Iris pigment epithelial cell (primary cell): ENCODE measurements around the gene CDC42EP2.
A peak's percentile ranks its signal among the peaks of the same experiment; 100 is the strongest.

Source experiments
- DNase-seq: peaks from one replicate; pipeline ENCODE4 v3.0.0-alpha.2; 2011; ENCODE audit warnings: low read depth

The CDC42EP2 gene, protein sequence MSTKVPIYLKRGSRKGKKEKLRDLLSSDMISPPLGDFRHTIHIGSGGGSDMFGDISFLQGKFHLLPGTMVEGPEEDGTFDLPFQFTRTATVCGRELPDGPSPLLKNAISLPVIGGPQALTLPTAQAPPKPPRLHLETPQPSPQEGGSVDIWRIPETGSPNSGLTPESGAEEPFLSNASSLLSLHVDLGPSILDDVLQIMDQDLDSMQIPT

GRCh38 chr11:65314501-65315203, at the start of gene CDC42EP2:
TSS of gene CDC42EP2 (plus strand) at chr11:65314866. CDS start at chr11:65320899, 6,033 bp downstream.
- DNase-seq: peak; percentile 89

GRCh38 chr11:65266210-65266609, 48.5 kb upstream of the CDC42EP2 start:
- DNase-seq: no peak

DNA sequence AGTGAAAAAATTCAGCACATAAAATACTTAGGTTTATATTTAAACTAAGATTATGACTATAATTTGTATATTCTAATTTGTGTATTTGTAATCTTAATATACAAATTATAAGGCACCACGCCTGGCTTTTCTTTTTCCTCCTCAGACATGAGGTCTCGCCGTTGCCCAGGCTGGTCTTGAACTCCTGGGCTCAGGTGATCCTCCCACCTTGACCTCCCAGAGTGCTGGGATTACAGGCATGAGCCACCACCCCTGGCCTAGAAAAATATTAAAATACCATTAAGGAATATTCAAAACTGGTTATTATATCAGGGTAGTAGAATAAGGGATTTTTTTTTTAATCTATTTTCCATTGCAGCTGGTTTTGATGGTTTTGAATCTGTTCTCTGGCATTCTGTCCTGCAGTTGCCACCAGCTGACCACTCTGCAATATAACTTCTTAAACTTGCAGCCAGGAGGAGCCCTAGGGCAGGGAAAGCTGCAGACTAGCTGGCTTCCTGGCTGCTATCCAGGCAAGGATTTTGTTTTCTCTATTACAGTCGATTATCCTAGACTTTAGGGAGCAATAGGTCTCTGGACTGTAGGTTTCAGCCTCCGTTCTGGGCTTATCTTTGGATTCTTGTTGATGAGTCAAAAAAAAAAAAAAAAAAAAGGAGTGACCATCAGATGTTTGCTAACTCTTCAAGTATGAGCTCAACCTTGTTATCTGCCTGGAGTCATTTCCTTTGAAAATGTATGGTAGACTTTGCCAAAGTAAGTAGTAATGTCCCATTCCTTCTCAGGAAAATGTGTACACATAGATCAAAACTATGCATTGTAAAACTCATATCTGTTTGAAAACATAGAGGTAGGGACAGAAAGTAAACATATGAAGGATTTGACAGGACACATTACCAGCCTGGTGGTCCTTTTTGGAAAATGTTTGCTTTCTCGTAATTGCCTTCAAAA, 39.7 kb upstream of the CDC42EP2 start:
- DNase-seq: peak; percentile 98

- no peak for DNase-seq
Observed at GRCh38 chr11:65275906-65276305, 38.8 kb upstream of the CDC42EP2 start.

- DNase-seq: no peak
Observed at GRCh38 chr11:65277631-65278277, 36.9 kb upstream of the CDC42EP2 start.

DNA sequence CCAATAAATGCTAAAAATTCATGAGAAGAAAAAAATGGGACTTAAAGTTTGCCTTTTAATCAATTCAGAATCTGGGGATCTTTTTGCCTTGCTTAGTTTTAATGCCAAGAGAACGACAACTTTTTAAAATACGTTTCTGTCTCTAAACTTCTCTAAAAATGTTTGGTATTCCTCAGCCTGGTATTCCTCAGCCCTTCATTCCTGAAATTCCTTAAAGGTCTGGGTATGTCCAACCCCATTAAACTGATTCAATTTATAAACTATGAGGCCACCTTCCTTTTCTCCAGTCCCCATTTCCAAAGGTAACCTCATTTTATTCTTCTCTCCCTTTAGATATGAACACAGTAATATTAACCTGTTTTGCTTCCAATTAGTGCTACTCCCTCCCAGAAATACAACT, 36.3 kb upstream of the CDC42EP2 start:
- peak; percentile 14 for DNase-seq

DNA sequence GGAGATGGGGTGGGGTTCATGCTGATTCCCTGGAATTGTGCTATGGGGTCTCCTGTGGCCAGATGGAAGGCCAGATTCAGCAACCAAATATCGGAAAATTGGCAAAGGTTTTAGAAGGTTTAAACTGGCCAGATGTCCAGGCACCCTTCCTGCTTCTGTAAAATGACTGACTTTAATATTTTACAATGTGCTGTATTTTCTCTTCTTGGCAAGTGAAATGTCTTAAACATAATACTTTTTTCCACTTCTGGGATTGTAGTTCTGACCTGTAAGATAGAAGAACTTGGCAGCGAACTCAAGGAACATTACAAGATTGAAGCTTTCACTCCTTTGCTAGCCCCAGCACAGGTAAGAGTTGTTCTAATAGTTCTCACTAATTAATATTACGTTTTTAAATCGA, 35.4 kb upstream of the CDC42EP2 start:
- DNase-seq: no peak

GRCh38 chr11:65279741-65280440, 34.8 kb upstream of the CDC42EP2 start:
- peak; percentile 99 for DNase-seq

GRCh38 chr11:65280646-65281045, 34.0 kb upstream of the CDC42EP2 start:
- peak; percentile 44 for DNase-seq

DNA sequence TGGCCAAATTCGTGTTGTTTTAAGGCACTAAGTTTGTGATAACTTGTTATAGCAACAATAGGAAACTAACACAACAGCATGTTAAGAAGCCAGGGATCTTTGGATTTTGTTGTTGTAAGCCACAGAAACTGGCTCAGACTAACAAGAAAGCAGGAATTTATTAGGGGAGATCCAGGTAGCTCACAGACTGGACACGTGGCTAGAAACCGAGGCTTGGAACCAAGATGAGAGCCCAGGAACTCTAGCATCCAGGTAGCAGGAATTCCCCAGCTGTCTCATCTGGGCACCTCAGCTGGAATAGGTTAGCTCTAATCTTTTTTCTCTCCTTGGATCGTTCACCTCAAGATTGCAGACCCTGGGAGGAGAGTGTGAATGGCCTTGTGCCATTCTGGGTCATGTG, 28.0 kb upstream of the CDC42EP2 start:
- DNase-seq: no peak

GRCh38 chr11:65287601-65288000, 27.1 kb upstream of the CDC42EP2 start:
- no peak for DNase-seq

GRCh38 chr11:65288706-65289536, 25.7 kb upstream of the CDC42EP2 start:
- no peak for DNase-seq

DNA sequence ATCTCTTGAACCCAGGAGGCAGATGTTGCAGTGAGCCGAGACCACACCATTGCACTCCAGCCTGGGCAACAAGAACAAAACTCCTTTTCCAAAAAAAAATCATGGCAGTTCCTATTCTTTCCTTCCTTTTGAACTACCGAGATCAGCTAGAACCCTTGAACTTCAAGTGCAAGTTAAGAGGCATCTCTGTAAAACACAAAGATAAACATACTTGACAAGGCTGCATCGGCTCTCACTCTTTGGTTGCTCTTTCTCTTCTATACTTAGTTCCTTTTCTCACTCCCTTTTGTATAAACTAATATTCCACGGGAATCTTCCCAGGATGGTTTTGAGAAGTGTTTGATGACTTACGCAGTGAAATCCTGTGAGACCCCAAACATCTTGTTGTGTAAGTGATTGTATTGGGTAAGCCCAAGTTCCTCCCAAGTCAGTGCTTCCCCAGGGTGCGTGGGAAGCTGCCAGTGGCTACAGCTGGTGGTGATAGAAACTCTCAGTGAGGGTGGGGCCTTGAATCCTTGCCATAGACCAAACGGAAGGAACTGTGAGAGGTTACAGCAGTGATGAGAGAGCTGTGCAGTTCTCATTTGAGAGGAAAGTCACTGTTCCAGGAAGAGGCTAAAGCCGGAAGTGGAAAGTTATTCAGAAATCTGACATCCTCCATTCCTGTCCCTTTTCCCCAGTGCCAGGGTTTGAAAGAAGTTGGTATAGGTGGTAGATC, 24.1 kb upstream of the CDC42EP2 start:
- DNase-seq: peak; percentile 100

DNA sequence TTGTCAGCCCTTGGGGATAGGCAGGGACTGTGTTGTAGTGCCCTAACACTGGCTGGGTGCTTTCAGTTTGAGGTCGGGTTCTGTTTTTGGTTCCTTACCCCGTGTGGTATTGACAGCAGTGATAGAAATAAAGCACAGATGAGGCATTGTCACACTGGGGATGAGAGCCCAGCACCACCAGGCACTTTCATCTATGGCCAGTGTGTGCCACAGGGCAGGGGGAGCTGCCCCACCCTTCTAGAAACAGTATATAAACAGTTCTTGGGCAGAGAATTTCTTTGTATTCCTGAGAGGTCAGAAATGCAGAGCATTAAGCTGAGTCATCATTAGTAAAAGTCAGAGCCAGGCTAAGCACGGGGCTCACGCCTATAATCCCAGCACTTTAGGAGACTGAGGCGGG, 23.1 kb upstream of the CDC42EP2 start:
- DNase-seq: peak; percentile 85

- no peak for DNase-seq
Observed at GRCh38 chr11:65292890-65293289, 21.8 kb upstream of the CDC42EP2 start.

- DNase-seq: no peak
Observed at GRCh38 chr11:65293909-65294381, 20.7 kb upstream of the CDC42EP2 start.

DNA sequence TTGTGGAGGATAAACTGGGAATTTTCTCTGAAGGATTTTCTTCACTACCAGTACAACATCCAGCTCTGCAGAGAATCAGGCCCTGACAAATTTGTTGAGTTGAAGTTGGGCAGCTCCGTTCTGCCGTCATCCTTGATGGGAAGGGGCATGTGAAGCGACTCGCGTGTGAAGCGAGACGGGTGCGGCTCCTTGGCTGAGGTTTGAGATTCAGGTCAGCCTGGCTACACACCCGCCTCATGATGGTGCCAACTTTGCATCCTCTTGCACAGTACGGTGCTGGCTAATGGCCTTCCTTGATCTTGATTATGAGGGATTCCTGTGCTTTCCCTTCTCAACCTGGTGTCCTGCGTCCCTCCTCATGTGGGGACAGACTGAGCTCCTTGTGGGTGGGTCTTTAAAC, 19.7 kb upstream of the CDC42EP2 start:
- DNase-seq: no peak

DNA sequence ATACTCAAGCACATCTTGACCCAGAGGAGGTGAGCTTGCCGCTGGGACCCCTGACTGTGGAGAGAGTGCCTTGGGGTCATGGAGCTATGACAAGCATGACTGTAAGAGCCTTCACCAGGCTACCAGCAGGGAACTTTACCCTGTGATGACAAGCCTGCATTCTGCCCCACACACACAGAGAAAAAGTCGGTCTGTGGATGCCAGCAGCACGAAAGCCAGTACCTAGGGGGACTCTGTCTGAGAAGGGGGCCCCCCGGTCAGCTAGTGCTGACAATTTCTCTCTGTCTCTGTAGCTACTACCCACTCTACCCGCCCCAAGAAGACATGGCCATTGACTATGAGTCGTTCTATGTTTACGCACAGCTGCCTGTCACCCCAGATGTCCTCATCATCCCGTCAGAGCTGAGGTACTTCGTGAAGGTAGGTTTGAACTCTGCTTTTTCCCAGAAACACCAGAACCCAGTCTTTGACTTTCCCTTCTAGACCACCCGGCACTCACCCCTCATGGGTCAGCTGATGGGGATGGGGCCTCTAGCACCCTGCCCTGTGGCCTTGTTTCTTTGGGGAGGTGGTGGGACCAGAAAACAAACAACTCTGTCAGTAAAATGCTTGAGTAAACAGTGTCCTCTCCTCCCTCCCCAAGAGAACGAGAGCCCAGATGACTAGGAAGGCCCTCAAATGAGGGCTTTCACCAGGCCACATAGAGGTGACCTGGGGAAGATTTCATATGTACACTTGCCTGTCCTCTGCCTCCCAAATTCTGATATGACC, 18.9 kb upstream of the CDC42EP2 start:
- DNase-seq: no peak
